WERI-Rb-1 (cell line): Measurements from ENCODE around the gene SMOC2.

ENCODE experiments used
- DNase-seq: peaks from one replicate; pipeline ENCODE4 v3.0.0-alpha.2; 2020
- H3K27ac ChIP-seq: fragments of 250-450 bp; sonication (Bioruptor Pico); 2 replicates; pipeline ENCODE4 v1.5.1; 2020; ENCODE audit warnings: mild to moderate bottlenecking, moderate library complexity
- H3K27me3 ChIP-seq: fragments of 250-450 bp; sonication (Bioruptor Pico); 2 replicates; pipeline ENCODE4 v1.5.1; 2021; ENCODE audit warnings: mild to moderate bottlenecking, low read depth, moderate library complexity; ENCODE audit not compliant: insufficient read depth, severe bottlenecking
- H3K36me3 ChIP-seq: fragments of 250-450 bp; sonication (Bioruptor Pico); 2 replicates; pipeline ENCODE4 v1.5.1; 2020; ENCODE audit warnings: mild to moderate bottlenecking, moderate library complexity
- H3K4me3 ChIP-seq: 2 replicates; pipeline ENCODE4 v1.5.1; 2011; ENCODE audit warnings: low read depth, mild to moderate bottlenecking, control low read depth, low read length
- H3K9me3 ChIP-seq: fragments of 250-450 bp; sonication (Bioruptor Pico); 2 replicates; pipeline ENCODE4 v1.5.1; 2021; ENCODE audit warnings: mild to moderate bottlenecking, moderate library complexity; ENCODE audit not compliant: severe bottlenecking
- CTCF ChIP-seq: IDR thresholded peaks from 2 replicates; pipeline ENCODE4 v1.5.1; 2011; ENCODE audit warnings: low read depth, mild to moderate bottlenecking, control low read depth, inconsistent platforms, low read length

The SMOC2 gene

GRCh38 chr6:168527451-168528210 is 86.6 kb downstream of the SMOC2 start:
- Histone ChIP-seq H3K9me3 (no peaks in the 10 kb centered on the region), H3K27me3 (no peaks in the 10 kb centered on the region), H3K27ac (no peak overlapping the region), H3K36me3 (no peaks in the 10 kb centered on the region), H3K4me3 (no peak overlapping the region)
- no peak for TF ChIP-seq CTCF
- DNase-seq, result no peak

GRCh38 chr6:168528474-168529095 is 87.6 kb downstream of the SMOC2 start:
- Histone ChIP-seq H3K4me3 (no peak overlapping the region), H3K9me3 (no peaks in the 10 kb centered on the region), H3K27me3 (no peaks in the 10 kb centered on the region), H3K27ac (no peak overlapping the region), H3K36me3 (no peaks in the 10 kb centered on the region)
- DNase-seq, result no peak
- no peak for TF ChIP-seq CTCF

DNA sequence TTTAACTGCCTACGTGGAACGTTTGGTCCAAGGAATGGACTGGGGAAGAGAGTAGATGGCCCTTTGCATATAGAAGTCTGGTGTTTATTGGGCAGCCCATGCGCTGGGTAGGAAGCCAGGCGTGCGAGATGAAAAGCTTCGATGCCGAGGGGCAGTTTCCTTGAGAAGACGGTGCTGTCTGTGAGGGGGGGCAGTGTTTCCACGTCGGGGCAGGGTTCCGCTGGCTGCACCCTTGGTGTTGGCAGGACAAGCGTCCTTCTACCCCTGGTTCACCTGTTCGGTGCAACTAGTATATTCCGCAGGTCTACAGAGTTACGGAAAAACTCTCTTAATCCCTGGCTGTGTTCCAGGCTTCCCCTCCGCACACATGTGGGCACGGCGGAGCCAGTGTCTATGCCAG is 88.2 kb downstream of the SMOC2 start:
- Histone ChIP-seq H3K9me3 (no peaks in the 10 kb centered on the region), H3K4me3 (no peak overlapping the region), H3K27ac (no peak overlapping the region), H3K36me3 (no peaks in the 10 kb centered on the region), H3K27me3 (no peaks in the 10 kb centered on the region)
- DNase-seq, result no peak
- no peak for TF ChIP-seq CTCF

DNA sequence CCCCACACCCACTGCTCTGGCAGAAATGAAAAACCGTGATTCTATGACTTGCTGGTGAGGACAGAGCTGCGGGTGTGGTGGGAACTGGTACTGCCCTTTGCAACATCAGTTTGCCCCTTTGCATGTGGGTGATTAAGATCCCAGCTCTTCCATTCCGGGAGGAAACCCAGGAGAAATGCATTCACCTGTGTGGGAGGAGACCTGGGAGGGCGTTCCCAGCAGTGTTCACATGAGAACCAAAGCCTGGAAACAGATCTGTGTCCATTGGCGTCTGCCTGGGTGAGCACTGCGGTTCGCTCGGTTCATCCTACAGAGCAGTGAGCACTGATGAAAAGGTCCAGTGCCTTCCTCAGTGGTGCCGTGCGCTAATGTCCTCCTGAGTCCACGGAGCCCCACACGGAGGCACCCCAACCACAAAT is 89.7 kb downstream of the SMOC2 start:
- no peak for DNase-seq

GRCh38 chr6:168532070-168532469 is 91.1 kb downstream of the SMOC2 start:
- no peaks in the 10 kb centered on the region for H3K9me3 ChIP-seq
- no peak overlapping the region for H3K4me3 ChIP-seq
- H3K36me3 ChIP-seq, result no peaks in the 10 kb centered on the region
- H3K27ac ChIP-seq, result no peak overlapping the region
- H3K27me3 ChIP-seq, result no peaks in the 10 kb centered on the region
- TF ChIP-seq CTCF, result no peak
- DNase-seq, result no peak

More for the DNA sequence above, 89.7 kb downstream of the SMOC2 start:
- Histone ChIP-seq H3K36me3 (no peaks in the 10 kb centered on the region), H3K27me3 (no peaks in the 10 kb centered on the region), H3K9me3 (no peaks in the 10 kb centered on the region), H3K4me3 (no peak overlapping the region), H3K27ac (no peak overlapping the region)
- no peak for TF ChIP-seq CTCF
